NCI-H2171 (cell line): Measurements from ENCODE around the gene GAS6.
"Not testable (repeated sequence)": the region's sequence is repeated elsewhere in the genome, so short reads cannot be mapped to it uniquely, and the experiment has no call there.

Experiments
- DNase-seq: peaks from one replicate; lab custom pipeline; 2025; lab: John Stamatoyannopoulos, UW

GAS6 gene

DNA sequence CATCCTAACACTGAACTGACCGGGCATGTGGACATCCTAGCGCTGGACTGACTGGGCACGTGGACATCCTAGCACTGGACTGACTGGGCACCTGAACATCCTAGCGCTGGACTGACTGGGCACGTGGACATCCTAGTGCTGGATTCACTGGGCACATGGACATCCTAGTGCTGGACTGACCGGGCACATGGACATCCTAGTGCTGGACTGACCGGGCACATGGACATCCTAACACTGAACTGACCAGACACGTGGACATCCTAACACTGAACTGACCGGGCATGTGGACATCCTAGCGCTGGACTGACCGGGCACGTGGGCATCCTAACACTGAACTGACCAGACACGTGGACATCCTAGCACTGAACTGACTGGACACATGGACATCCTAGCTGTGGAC is 73.9 kb downstream of the GAS6 start:
- DNase-seq: not testable (repeated sequence)

DNA sequence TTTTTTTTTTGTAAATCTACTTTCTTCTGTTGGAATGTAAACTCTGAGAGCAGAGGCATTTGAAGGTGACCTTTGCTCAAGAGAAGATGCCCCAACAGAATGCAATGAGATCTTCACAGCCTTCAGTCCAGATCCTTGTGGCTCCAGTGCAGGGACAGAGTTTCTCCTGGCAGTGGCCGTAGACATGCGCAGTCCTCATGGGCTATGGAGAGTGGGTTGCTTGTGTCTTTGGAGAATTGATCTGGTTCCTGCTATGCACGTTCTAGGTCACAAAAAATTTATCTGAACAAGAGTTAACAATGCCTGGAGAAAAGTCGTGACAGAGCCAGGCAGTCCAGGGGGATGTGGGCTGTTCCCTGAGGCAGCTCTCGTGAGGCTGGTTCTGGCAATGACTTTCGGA is 74.7 kb downstream of the GAS6 start:
- no peak for DNase-seq

DNA sequence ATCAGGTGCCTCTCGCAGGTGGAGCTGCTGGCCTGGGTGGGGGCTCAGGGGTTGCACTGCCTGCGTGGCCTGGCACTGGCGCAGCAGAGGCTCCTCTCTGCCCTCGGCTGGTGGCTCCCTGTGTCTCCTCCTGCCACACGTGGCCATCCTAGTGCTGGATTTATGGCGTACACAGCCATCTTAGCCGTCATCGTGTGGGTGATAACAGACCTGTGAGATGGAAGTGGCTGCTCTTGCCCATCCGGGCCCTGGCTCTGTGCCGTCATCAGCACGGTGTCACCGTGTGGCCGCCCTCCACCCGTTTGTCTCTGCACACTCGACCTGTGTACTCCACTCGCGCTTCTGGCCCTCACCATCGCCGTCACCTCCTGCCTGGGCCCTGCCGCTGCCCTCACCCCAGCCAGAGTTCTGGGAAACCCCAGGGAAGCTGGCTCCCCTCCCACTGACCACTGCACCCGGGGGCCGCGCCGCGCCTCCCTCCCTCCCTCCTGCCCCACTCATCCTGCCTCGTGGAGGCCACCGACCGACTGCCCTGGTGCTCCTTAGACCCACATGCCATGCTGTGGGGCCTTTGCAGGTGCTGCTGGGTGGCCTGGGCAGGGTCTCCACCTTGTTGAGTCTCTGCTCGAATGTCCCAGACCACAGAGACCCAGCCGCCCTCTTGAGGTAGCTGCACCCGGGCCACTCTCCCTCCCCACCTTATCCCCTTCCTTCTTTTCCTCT is 75.3 kb downstream of the GAS6 start:
- DNase-seq: no peak

DNA sequence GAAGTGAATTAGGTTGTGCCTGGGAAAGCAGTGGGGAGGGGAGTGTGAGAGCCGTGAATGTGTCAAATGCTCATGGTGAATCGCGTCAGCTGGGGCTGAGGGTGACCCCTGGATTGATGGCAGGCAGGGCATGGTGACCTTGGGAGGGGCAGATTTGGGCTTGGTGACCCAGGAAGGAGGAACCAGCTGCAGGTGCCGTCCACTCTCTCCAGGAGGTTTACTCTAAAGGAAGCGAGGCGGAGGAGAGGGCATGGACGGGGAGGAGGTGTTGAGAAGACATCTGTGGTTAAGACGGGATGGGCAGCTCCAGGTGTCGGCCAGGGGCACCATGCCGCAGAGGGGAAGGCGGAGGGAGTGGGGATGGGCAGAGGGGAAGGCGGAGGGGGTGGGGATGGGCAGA is 76.2 kb downstream of the GAS6 start:
- DNase-seq: no peak

DNA sequence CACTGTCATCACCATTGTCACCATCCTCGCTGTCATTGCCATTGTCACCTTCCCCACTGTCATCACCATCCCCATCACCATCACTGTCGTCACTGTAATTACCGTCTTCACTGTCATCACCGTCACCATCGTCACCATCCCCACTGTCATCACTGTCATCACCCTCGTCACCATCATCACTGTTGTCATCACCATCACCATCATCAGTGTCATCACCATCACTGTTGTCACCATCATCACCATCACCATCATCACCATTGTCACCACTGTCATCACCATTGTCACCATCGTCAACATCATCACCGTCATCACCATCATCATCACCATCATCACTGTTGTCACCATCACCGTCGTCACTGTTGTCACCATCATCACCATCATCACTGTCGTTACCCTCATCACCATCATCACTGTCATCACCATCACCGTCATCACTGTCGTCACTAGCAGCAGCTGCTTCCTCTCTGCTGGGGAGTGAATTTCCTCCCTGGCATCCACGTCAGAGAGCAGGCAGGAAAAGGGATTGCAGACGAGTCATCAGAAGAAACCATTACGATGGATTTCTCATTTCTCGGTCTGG is 77.5 kb downstream of the GAS6 start:
- DNase-seq: no peak

DNA sequence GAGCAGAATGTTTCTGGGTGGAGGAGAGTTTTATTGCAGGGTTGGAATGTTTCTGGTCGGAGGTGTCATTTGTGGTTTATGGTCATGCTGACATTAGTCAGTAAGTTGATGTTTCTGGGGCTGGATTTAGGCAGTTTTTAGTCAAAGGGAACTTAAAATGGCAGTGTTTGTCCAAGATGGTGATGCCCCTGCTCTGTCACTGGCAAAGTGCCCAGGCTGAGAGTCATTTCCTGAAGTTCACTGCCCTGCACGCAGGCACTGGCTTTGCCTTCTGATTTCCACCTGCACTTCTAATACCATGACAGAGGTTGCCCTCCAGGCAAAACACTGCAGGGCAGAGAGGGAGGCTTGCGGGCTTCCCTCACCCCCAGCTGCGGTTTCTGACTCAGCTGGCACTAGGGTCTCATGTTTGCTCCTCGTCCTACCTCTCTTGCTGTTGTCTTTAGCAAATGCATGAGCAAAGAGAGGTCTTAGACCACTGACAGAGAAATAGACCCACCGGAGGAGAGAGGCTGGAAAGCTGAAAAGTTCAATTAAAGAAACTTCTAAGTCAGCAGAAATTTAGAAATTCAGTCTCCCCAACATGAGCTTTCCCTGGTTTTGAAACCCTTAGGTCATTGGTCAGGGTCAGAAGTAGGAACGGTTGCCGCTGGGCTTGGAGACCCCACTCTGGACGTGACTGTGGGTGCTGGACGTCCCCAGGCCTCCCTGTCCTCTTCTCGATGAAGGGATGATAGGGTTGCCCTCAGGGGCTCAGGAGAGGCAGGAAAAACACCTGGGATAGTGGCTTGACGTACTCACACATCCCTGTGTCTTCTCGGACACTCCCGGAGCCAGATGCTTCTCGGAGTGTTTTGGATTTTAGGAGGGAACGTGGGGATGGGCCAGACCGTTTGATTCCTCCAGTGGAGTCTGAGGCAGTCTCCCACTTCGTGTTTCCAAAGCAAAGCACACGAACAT is 78.5 kb downstream of the GAS6 start:
- DNase-seq: no peak

DNA sequence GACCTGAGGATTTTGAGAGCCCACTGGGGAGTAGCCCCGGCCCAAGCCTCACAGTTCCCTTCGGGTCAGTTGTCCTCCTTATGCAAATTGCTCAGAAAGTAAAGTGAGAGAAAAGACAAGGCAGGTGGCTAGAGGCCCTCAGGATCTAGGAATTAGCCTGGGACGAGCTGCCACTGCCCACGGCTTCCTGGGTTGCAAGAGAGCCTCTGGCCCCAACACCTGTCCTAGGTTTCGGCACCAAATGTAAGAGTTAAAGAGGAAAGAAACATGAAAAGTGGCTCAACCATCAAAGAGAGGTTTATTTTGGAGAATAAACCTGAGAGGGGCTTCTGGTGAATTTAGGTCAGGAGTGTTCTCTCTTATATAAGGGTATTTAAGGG is 79.2 kb downstream of the GAS6 start:
- no peak for DNase-seq

DNA sequence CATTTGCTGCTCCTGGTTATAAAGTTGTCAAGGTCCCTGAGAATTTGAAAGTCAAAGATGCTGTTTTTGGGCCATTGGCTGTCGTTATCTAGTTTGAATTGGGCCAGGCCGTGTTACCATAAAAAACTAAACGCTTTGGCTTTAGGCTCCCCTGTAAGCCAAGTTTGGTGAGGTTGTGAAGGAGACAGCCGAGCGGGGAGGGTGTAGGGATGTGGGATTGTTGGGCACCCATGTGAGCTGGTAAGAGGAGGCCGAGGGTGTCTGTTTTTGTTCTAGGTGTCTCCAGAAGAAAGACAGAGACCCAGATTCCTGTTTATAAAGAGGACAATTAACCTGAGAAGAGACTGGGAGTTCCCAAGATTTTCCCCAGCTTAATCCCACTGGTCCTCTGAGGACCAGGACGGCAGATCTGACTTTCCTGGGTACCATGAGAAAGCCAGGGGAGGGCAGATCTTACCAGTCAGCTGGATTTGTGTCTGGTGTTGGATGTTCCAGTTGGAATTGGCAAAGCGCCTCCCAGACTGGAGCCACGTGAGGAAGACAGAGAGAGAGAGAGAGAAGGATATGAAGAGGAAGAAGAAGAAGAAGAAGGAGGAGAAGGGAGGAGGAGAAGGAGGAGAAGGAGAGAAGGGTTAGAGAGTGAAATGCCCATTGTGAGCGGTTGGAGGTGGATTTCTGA is 79.8 kb downstream of the GAS6 start:
- DNase-seq: no peak

DNA sequence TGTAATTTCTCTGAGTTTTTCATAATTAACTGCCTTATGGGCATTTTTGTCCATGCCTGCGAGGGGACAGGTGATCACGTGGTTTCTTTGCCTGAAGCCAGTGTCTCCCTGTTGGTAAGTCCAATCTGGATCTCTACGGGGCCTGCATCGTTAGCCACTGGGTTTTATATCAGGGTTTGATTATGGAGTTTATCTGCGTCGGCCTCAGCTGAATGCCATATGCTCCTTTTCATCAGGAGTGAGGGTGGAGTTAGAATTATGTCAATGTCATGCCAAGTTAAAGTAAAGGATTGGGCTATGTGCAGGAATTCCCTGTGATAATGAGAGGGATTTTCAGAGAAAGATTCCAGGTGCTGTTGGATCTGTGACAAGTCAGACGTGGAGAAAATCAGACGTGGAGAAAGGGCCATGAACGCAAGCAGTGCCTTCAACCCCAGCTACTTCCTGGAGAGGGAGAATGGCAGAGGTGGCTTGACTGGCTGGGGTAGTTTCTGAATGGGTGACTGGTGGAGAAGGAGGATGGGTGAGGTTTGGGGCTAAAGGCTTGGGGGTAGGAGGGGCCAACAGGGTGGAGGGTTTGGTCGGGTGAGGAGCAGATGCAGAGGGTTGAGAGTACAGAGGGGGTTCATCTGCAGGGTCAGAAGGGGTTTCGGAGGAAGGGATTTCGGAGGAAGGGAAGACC is 80.5 kb downstream of the GAS6 start:
- no peak for DNase-seq

DNA sequence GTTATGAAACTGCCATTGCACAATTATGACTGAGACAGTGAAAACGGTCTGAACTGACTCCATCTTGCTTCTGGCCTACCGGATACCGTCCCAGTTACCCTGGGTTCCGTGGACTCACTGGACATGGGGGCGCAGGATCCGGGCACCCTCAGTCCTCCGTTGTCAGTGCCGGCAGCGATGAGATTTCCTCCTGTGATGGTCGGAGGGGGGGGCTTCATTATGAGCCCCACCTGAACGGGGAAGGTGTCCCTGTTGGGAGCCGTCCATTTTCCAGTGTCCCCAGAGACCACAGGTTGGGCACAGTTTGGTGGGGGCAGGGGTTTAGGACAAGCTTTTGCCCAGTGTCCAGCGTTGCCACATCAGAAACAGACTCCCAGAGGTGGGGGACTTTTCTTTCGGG is 81.4 kb downstream of the GAS6 start:
- no peak for DNase-seq

DNA sequence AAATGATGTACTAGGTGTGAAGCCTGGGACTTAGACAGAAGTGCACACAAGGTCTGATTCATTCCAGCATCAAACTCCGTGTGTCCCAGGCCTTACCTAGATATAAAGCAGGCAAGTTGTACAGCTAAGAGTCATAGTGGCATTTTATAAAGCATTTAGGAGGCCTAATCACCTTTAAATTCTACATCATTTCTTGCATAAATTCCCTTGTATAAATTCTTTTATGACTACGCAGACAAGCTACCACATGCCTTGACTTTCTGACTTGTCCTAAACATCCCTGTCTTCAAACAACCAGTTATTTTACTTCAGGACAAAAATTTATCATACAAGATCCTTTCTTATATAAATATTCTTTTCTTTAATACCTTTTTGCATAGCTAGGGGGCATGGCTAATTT is 82.3 kb downstream of the GAS6 start:
- no peak for DNase-seq

DNA sequence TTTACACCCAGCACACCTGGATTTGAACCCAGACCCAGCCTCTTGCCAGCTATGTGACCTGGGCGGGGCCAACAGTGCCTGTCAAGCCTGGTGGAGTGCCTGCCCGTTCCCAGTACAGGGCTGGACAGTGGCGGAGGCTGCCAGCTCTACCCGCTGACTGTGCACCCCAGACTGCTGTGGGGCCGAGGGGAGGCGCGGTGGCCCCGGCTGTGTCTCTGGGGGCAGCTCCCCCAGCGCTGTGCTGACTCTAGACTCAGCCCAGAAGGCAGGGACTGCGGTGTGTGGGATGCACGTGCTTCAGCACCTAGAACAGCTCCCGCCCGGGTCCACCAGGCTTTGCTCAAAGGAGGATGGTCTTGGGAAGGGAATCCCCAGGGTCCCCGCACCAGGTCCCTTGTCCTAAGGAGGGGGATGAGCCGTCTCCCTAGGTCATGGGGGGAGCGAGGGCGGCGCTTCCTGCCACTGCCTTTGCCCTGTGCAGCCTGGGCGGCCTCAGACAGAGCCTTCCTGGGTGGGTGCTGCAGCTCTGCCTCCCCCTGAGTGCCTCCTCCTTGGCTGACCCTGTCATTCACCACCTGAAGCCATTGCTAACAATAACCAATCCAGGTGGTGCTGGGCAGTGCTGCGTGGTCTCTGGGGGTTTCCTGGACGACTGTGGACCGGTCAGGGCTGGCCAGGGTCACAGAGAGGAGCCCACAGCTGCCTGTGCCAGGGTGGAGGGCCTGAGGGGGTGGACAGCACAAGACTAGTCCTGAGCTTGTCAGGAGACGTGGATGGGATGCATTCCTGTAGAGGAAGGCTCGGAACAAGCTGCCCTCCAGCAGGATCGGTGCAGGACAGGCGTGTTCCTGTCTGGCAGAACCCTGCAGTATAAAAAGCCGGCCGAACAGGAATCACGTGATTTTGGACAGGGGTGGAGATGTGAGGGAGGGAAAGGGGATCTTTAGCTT is 86.3 kb downstream of the GAS6 start:
- no peak for DNase-seq

DNA sequence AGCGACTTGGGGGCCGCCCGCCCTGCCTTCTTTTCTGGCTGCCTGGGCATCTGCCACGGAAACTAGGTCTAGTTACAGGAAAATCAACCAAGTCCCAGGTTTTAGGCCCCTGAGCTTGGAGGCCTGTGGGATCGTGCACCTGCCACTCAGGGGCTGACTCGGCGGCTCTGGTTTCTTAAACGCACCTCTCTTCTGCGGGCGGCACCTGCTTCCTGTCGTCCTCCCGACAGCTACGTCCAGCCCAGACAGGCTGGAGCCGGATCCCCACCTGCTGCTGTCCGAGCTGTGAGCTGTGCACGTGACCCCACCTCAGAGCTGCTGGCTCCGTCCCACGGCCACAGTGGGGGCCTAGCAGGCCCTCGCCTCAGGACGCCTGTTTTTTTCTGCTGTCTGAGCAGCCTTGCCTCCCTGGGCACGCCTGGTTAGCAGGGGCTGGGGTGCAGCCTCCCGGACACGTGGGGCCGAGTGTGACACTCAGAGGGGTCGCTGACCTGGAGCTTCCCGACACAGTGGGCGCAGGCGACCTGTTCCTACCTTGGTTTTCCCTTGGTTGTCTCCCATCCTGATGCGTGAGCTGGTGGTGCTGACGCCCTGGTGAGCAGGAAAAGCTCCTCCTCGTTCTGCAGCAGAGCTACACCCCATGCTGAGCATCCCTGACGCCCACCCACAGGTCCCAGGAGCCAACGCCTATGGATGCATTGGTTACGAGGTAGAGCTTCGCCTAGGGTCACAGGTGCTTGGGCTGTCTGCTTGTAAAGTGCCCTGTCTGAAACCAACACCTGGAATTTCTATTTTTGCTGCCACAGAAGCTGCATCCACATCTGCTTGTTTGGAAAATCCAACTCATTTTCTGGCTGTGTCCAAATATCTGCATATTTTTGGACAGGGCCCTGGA is 87.4 kb downstream of the GAS6 start:
- DNase-seq: no peak

DNA sequence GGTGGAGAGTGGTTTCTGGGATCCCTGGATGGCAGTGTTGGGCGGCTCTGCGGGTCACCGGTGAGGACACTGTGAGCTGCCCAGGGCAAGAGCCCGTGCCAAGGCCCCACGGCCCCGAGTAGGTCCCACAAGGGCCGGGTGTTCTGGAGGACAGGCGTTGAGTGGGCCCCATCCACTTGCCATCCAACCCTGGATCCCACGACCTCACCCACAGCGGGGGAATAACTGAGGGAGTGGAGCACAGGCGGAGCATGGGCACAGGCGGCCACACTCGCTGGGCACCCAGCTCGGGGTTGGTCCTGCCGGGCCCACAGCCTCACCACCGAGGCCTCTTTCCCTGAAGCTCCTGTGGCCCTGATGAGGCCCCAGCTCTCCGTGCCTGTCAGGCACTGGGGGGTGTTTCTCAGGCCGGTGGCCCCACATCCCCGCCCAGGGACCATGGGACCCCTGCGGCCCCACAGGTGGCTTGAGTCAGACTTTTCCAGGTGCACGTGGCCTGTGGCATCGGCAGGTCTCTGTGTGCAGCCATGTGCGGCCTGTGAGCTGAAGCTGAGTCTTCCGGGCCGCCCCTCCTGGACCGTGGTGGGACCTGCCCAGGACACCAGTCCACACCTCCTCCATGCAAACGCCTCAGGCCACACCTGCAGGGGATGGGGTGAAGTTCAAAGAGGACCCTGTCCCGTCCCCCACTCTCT is 88.3 kb downstream of the GAS6 start:
- DNase-seq: no peak

DNA sequence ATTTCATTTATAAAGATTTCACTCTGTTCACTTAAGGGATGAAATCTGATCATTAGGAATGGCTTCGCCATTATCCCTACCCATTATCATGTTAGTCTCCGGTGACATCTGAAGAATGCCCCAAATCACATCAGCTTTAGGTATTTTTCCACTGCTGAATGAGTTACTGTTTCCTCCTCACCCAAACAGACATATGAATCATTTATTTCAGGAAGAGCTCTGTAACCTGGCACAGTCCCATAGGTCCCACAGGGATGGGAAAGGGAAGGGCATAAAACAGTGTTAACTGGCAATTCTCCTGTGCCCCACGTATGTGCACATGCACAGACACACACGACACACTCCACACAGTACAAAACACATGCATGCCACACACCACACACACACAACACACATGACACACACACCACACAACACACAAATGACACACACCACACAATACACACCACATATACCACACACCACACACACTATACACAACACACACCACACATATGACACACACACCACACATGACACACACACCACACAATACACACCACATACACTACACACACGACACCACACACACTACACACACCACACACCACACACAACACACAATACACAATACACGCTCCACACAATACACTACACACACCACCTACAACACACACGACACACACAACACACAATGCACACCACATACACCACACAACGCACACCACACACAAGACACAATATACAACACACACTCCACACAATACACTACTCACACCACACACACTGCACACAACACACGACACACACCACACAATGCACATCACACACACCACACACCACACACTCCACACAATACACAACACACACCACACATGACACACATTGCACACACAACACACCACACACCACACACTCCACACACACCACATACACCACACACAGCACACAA is 89.4 kb downstream of the GAS6 start:
- no peak for DNase-seq

DNA sequence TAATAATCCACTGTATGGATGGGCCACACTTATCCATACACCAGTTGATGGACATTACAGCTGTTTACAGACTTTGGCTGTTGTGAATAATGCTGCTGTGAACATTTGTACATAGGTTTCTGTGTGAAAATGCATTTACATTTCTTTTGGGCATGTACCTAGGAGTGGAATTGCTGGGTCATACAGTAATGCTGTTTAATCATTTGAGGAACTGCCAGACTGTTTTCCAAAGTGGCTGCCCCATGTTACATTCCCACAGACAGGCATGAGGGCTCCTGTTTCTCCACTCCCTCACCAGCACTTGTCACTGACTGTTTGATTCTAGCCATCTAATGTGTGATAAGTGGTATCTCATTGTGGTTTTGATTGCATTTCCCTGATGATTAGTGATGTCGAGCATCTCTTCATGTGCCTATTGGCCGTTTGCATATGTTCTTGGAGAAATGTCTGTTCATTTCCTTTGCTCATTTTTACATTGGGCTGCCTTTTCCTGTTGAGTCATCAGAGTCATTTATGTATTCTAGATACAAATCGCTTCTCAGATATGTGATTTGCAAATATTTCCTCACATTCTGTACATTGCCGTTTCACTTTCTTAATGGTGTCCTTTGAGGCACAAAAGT is 92.1 kb downstream of the GAS6 start:
- no peak for DNase-seq

DNA sequence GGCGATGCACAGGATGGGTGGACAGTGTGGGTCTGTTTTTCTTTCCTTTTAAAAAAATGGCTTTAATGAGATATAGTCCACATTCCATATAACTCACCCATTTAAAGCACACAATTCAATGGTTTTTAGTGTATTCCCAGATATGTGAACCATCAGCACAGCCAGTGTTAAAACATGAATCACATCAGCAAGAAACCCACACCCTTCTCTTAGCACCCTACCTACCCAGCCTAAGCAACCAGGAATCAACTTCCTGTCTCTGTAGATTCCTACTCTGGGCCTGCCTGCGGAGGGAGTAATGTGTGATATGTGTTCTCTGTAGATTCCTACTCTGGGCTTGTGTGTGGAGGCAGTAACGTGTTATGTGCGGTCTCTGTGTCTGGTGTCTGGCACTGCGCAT is 92.9 kb downstream of the GAS6 start:
- DNase-seq: no peak
